Measurements from ENCODE around the gene ERBB2.

ERBB2 gene

GRCh38 chr17:39676198-39676819 is 23.6 kb upstream of the ERBB2 start:
- no peak for TF ChIP-seq EZH2phosphoT487 (IDR thresholded peaks at IDR 0.05; ENCODE audit: borderline replicate concordance)
- no peak overlapping the region for H2AFZ ChIP-seq (ENCODE audit: low read length)

DNA sequence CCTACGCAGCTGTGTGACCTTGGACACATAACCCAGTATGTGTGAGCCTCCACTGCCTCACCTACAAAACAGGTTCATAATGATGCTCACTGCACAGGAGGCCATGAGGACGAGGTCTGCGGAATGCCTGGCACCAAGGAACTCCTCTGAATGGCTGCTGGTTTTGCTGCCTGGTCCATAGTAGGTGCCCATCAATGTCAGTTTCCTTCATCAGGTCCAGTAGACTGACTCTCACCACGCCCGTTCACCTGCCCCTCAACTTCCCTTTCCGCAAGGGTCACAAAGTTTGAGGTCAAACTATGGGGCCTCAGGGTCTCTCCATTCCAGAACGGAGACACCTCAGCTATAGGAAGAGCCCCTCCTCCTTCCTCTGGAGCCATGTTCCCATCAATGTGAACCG is 22.8 kb upstream of the ERBB2 start:
- no peaks in the 10 kb centered on the region for H3K36me3 ChIP-seq (ENCODE audit: insufficient read depth, low read length)
- H3K9ac ChIP-seq (ENCODE audit: low read depth, low read length, poor library complexity, severe bottlenecking): no peak overlapping the region
- no peaks in the 10 kb centered on the region for H3K9me2 ChIP-seq (replicated peaks; ENCODE audit: low read depth, low read length)
- no peaks in the 10 kb centered on the region for H4K20me1 ChIP-seq (ENCODE audit: insufficient read depth, low read length, poor library complexity, severe bottlenecking)
- H3K79me2 ChIP-seq (ENCODE audit: insufficient read depth, low read length): no peaks in the 10 kb centered on the region
- H2AFZ ChIP-seq (ENCODE audit: low read length): no peak overlapping the region
- H3K4me2 ChIP-seq (ENCODE audit: low read depth, low read length, poor library complexity, severe bottlenecking): no peak overlapping the region
- H3K4me3 ChIP-seq (ENCODE audit: low read length, poor library complexity, severe bottlenecking): no peak overlapping the region
- TF ChIP-seq EZH2phosphoT487 (IDR thresholded peaks at IDR 0.05; ENCODE audit: borderline replicate concordance): no peak
- TF ChIP-seq, protein P1, sequence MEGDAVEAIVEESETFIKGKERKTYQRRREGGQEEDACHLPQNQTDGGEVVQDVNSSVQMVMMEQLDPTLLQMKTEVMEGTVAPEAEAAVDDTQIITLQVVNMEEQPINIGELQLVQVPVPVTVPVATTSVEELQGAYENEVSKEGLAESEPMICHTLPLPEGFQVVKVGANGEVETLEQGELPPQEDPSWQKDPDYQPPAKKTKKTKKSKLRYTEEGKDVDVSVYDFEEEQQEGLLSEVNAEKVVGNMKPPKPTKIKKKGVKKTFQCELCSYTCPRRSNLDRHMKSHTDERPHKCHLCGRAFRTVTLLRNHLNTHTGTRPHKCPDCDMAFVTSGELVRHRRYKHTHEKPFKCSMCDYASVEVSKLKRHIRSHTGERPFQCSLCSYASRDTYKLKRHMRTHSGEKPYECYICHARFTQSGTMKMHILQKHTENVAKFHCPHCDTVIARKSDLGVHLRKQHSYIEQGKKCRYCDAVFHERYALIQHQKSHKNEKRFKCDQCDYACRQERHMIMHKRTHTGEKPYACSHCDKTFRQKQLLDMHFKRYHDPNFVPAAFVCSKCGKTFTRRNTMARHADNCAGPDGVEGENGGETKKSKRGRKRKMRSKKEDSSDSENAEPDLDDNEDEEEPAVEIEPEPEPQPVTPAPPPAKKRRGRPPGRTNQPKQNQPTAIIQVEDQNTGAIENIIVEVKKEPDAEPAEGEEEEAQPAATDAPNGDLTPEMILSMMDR (conservative IDR thresholded peaks at IDR 0.05; ENCODE audit: low read length): no peak
- H3K27me3 ChIP-seq (ENCODE audit: insufficient read depth, low read length, poor library complexity, severe bottlenecking): no peaks in the 10 kb centered on the region
- H3K9me3 ChIP-seq (ENCODE audit: insufficient read depth, low read depth, low read length): no peaks in the 10 kb centered on the region
- H3F3A ChIP-seq (ENCODE audit: low read depth): no peaks in the 10 kb centered on the region
- H3K4me1 ChIP-seq (ENCODE audit: insufficient read depth, low read length, poor library complexity, severe bottlenecking): peaks cover 22% of the 10 kb centered on the region

More at GRCh38 chr17:39676198-39676819, 23.6 kb upstream of the ERBB2 start:
- Histone ChIP-seq H3K79me2 (ENCODE audit: insufficient read depth, low read length) (no peaks in the 10 kb centered on the region), H3K36me3 (ENCODE audit: insufficient read depth, low read length) (no peaks in the 10 kb centered on the region), H3K9me2 (replicated peaks; ENCODE audit: low read depth, low read length) (no peaks in the 10 kb centered on the region), H3K4me1 (ENCODE audit: insufficient read depth, low read length, poor library complexity, severe bottlenecking) (peaks cover 22% of the 10 kb centered on the region), H3F3A (ENCODE audit: low read depth) (no peaks in the 10 kb centered on the region), H3K4me2 (ENCODE audit: low read depth, low read length, poor library complexity, severe bottlenecking) (no peak overlapping the region), H3K27me3 (ENCODE audit: insufficient read depth, low read length, poor library complexity, severe bottlenecking) (no peaks in the 10 kb centered on the region), H3K4me3 (ENCODE audit: low read length, poor library complexity, severe bottlenecking) (no peak overlapping the region), H3K9ac (ENCODE audit: low read depth, low read length, poor library complexity, severe bottlenecking) (no peak overlapping the region), H4K20me1 (ENCODE audit: insufficient read depth, low read length, poor library complexity, severe bottlenecking) (no peaks in the 10 kb centered on the region), H3K9me3 (ENCODE audit: insufficient read depth, low read depth, low read length) (no peaks in the 10 kb centered on the region)

GRCh38 chr17:39677542-39678339 is 22.1 kb upstream of the ERBB2 start:
- H4K20me1 ChIP-seq (ENCODE audit: insufficient read depth, low read length, poor library complexity, severe bottlenecking): no peaks in the 10 kb centered on the region
- no peak overlapping the region for H2AFZ ChIP-seq (ENCODE audit: low read length)
- TF ChIP-seq, protein P1 (conservative IDR thresholded peaks at IDR 0.05; ENCODE audit: low read length): no peak
- no peak for TF ChIP-seq EZH2phosphoT487 (IDR thresholded peaks at IDR 0.05; ENCODE audit: borderline replicate concordance)
- H3K79me2 ChIP-seq (ENCODE audit: insufficient read depth, low read length): no peaks in the 10 kb centered on the region
- no peaks in the 10 kb centered on the region for H3K9me3 ChIP-seq (ENCODE audit: insufficient read depth, low read depth, low read length)
- no peaks in the 10 kb centered on the region for H3F3A ChIP-seq (ENCODE audit: low read depth)
- no peak overlapping the region for H3K9ac ChIP-seq (ENCODE audit: low read depth, low read length, poor library complexity, severe bottlenecking)
- H3K9me2 ChIP-seq (replicated peaks; ENCODE audit: low read depth, low read length): no peaks in the 10 kb centered on the region
- H3K27me3 ChIP-seq (ENCODE audit: insufficient read depth, low read length, poor library complexity, severe bottlenecking): no peaks in the 10 kb centered on the region
- H3K4me1 ChIP-seq (ENCODE audit: insufficient read depth, low read length, poor library complexity, severe bottlenecking): peaks cover 22% of the 10 kb centered on the region
- H3K36me3 ChIP-seq (ENCODE audit: insufficient read depth, low read length): no peaks in the 10 kb centered on the region
- H3K4me3 ChIP-seq (ENCODE audit: low read length, poor library complexity, severe bottlenecking): no peak overlapping the region
- H3K4me2 ChIP-seq (ENCODE audit: low read depth, low read length, poor library complexity, severe bottlenecking): no peak overlapping the region
